GM12864 (cell line): ENCODE results near the gene TMEM129.

ENCODE experiments used
- DNase-seq: peaks from one replicate; pipeline ENCODE4 v3.0.0-alpha.2; 2011; ENCODE audit warnings: low read depth
- H3K4me3 ChIP-seq: 2 replicates; pipeline ENCODE4 v1.5.1; 2011; ENCODE audit warnings: mild to moderate bottlenecking, low read depth, low read length, control low read depth
- TF ChIP-seq, protein P1 (sequence below): IDR thresholded peaks from 2 replicates; pipeline ENCODE4 v1.5.1; 2011; ENCODE audit warnings: low read depth, mild to moderate bottlenecking, moderate library complexity, low read length, control low read depth, inconsistent platforms; ENCODE audit errors: missing control alignments

TMEM129 gene

DNA sequence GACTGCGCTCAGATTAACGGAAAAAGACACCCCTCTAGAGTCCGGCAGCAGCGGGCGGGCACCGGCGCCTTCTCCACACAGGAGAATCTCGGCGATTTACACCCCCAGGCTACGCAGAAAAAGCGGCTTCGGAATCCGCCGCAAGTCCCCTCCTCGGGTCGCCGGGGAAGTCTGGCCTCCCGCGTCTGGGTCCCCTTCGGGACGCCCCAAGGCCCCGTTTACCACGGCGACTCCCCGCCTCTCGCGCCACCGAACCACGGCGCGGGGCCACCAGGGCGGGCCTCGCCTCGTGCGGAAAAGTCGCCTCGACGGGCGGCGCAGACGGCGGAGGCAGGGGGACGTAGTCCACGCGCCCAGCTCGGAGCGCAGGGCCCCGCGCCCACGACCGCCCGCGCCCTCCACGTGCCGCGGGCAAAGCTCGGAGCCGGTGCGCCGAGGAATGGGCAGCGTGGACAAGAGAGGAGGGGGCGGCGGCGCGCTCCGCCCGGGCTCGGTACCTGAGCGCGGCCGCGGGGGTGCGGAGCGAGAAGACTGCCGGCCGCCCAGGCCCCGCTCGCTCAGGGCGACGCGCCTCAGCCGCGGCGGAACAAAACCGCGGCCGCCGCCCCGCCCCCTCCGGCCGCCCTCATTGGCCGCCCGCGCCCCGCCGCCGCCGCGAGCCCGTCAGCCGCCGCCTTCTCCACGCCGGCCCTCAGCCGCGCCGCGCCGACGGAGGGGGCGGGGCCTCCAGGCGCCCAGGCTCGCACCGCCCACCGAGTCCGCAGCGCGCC lies 37.2 kb downstream of the TMEM129 start, which contains the start of gene FAM53A:
Gene FAM53A, minus strand, starts transcription at position 578 of the 770 bp plus-strand sequence. CDS start 15,572 bp downstream, outside the sequence.
- peak; percentile 30 for DNase-seq
- TF ChIP-seq, protein P1, sequence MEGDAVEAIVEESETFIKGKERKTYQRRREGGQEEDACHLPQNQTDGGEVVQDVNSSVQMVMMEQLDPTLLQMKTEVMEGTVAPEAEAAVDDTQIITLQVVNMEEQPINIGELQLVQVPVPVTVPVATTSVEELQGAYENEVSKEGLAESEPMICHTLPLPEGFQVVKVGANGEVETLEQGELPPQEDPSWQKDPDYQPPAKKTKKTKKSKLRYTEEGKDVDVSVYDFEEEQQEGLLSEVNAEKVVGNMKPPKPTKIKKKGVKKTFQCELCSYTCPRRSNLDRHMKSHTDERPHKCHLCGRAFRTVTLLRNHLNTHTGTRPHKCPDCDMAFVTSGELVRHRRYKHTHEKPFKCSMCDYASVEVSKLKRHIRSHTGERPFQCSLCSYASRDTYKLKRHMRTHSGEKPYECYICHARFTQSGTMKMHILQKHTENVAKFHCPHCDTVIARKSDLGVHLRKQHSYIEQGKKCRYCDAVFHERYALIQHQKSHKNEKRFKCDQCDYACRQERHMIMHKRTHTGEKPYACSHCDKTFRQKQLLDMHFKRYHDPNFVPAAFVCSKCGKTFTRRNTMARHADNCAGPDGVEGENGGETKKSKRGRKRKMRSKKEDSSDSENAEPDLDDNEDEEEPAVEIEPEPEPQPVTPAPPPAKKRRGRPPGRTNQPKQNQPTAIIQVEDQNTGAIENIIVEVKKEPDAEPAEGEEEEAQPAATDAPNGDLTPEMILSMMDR, result no peak

GRCh38 chr4:1683261-1683735 lies 37.8 kb downstream of the TMEM129 start:
- H3K4me3 ChIP-seq, result peak overlapping the region; percentile 65
- no peak for DNase-seq
- TF ChIP-seq, protein P1, result no peak

More for the DNA sequence above, 37.2 kb downstream of the TMEM129 start, which contains the start of gene FAM53A:
- peak within 1 kb of the TSS; percentile 65 for H3K4me3 ChIP-seq

- DNase-seq, result no peak
- TF ChIP-seq, protein P1, result no peak
These were observed 38.3 kb downstream of the TMEM129 start for GRCh38 chr4:1682860-1683259.

GRCh38 chr4:1678244-1678643 lies 42.9 kb downstream of the TMEM129 start:
- no peak overlapping the region for H3K4me3 ChIP-seq
- DNase-seq, result no peak
- TF ChIP-seq, protein P1, result no peak

More at GRCh38 chr4:1682860-1683259, 38.3 kb downstream of the TMEM129 start:
- no peak overlapping the region; the same call in 1 of the 2 replicates for H3K4me3 ChIP-seq

GRCh38 chr4:1676605-1677525 lies 44.3 kb downstream of the TMEM129 start:
- no peak for DNase-seq
- TF ChIP-seq, protein P1, result no peak
- H3K4me3 ChIP-seq, result no peak overlapping the region

GRCh38 chr4:1675802-1676137 lies 45.4 kb downstream of the TMEM129 start:
- TF ChIP-seq, protein P1, result no peak
- DNase-seq, result no peak
- H3K4me3 ChIP-seq, result no peak overlapping the region
